Measurements from ENCODE around the gene SLC10A7.

Gene SLC10A7

DNA sequence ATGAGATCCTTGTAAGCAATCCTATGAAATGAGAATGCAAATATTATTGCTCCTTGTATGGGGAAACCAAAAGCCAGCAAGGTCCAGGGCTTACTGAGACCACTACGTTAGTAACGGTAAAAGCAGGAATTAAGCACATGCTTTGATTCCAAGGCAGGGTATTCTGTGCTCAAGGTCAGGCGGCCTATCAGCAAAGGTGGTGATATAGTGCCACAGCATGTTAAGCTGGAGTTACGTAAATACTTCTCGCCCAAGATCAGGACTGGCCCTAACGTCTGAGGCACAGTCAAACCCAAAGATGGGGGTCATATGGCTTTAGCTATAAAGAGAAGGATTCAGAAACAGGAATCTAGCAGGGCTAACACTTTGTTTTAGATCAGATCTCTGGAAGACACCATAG is 27.6 kb downstream of the SLC10A7 start:
- no peaks in the 10 kb centered on the region for H3K27me3 ChIP-seq (ENCODE audit: control insufficient read depth, insufficient read depth, low read length)
- no peak overlapping the region for H3K9ac ChIP-seq (ENCODE audit: low read length)
- H3K27ac ChIP-seq (ENCODE audit: low read length): no peak overlapping the region
- no peak overlapping the region for H3K4me3 ChIP-seq (ENCODE audit: low read length)
- H3K36me3 ChIP-seq (ENCODE audit: control insufficient read depth, low read depth, low read length): no peaks in the 10 kb centered on the region
- H3K4me1 ChIP-seq (ENCODE audit: control insufficient read depth, low read depth, low read length): no peaks in the 10 kb centered on the region
- H3K9me3 ChIP-seq (ENCODE audit: control insufficient read depth, low read depth, low read length): no peaks in the 10 kb centered on the region

GRCh38 chr4:146490106-146490505 is 31.6 kb downstream of the SLC10A7 start:
- no peaks in the 10 kb centered on the region for H3K36me3 ChIP-seq (ENCODE audit: control insufficient read depth, low read depth, low read length)
- no peak overlapping the region for H3K9ac ChIP-seq (ENCODE audit: low read length)
- no peak overlapping the region for H3K4me3 ChIP-seq (ENCODE audit: low read length)
- no peaks in the 10 kb centered on the region for H3K4me1 ChIP-seq (ENCODE audit: control insufficient read depth, low read depth, low read length)
- no peaks in the 10 kb centered on the region for H3K27me3 ChIP-seq (ENCODE audit: control insufficient read depth, insufficient read depth, low read length)
- no peaks in the 10 kb centered on the region for H3K9me3 ChIP-seq (ENCODE audit: control insufficient read depth, low read depth, low read length)
- H3K27ac ChIP-seq (ENCODE audit: low read length): no peak overlapping the region

DNA sequence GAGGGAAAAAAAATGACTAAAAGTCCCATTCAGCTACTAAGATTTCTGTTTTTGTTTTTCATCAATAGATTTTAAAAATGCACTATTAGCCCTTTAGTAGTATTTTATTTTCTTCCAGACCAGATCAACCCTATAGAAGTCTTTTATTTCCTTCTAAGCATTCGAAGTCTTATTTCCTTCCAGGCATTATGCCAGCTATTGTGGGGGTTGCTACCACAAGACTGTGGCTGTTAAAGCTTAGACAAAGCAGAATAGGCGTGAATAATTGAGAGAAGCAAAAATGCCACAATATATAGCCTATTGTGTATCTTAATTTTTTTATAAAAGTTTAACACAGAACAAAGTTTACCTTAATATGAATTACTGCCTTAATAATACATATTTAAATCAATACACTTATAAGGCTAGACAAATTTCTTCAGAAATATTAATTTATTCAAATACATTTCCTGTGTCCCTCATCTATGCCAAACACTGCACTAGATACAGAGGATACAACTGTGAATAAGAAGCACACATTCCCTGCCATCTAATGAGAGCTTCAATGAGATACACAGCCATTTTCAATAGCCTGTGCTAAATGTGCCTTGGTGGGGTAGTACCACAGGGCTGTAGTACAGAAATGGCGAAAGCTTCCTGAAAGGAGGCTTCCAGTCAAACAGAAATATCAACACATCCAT is 33.1 kb downstream of the SLC10A7 start:
- Histone ChIP-seq H3K27me3 (ENCODE audit: control insufficient read depth, insufficient read depth, low read length) (no peaks in the 10 kb centered on the region), H3K27ac (ENCODE audit: low read length) (no peak overlapping the region), H3K4me3 (ENCODE audit: low read length) (no peak overlapping the region), H3K36me3 (ENCODE audit: control insufficient read depth, low read depth, low read length) (no peaks in the 10 kb centered on the region), H3K4me1 (ENCODE audit: control insufficient read depth, low read depth, low read length) (no peaks in the 10 kb centered on the region), H3K9ac (ENCODE audit: low read length) (no peak overlapping the region), H3K9me3 (ENCODE audit: control insufficient read depth, low read depth, low read length) (no peaks in the 10 kb centered on the region)

GRCh38 chr4:146486565-146486964 is 35.2 kb downstream of the SLC10A7 start:
- no peaks in the 10 kb centered on the region for H3K4me1 ChIP-seq (ENCODE audit: control insufficient read depth, low read depth, low read length)
- H3K9ac ChIP-seq (ENCODE audit: low read length): no peak overlapping the region
- no peak overlapping the region for H3K4me3 ChIP-seq (ENCODE audit: low read length)
- H3K27me3 ChIP-seq (ENCODE audit: control insufficient read depth, insufficient read depth, low read length): no peaks in the 10 kb centered on the region
- H3K9me3 ChIP-seq (ENCODE audit: control insufficient read depth, low read depth, low read length): peaks cover 2% of the 10 kb centered on the region
- no peaks in the 10 kb centered on the region for H3K36me3 ChIP-seq (ENCODE audit: control insufficient read depth, low read depth, low read length)
- no peak overlapping the region for H3K27ac ChIP-seq (ENCODE audit: low read length)

- no peak overlapping the region for H3K4me3 ChIP-seq (ENCODE audit: low read length)
- H3K9me3 ChIP-seq (ENCODE audit: control insufficient read depth, low read depth, low read length): peaks cover 2% of the 10 kb centered on the region
- no peaks in the 10 kb centered on the region for H3K4me1 ChIP-seq (ENCODE audit: control insufficient read depth, low read depth, low read length)
- H3K36me3 ChIP-seq (ENCODE audit: control insufficient read depth, low read depth, low read length): no peaks in the 10 kb centered on the region
- no peak overlapping the region for H3K27ac ChIP-seq (ENCODE audit: low read length)
- no peak overlapping the region for H3K9ac ChIP-seq (ENCODE audit: low read length)
- H3K27me3 ChIP-seq (ENCODE audit: control insufficient read depth, insufficient read depth, low read length): no peaks in the 10 kb centered on the region
These were observed 35.8 kb downstream of the SLC10A7 start for GRCh38 chr4:146485968-146486367.

DNA sequence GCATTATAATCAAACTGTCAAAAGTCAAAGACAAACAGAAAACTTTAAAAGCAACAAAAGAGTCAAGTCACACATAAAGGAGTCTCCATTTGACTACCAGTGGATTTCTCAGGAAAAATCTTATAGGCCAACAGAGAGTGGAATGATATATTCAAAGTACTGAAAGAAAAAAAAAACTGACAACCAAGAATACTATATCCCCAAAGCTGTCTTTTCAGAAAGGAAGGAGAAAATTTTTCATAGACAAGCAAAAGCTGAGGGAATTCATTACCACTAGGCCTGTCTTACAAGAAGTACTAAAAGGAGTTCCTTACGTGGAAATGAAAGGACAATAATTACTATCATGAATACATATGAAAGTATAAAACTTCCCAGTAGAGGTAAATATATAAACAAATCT is 39.0 kb downstream of the SLC10A7 start:
- Histone ChIP-seq H3K4me3 (ENCODE audit: low read length) (no peak overlapping the region), H3K27me3 (ENCODE audit: control insufficient read depth, insufficient read depth, low read length) (no peaks in the 10 kb centered on the region), H3K36me3 (ENCODE audit: control insufficient read depth, low read depth, low read length) (no peaks in the 10 kb centered on the region), H3K4me1 (ENCODE audit: control insufficient read depth, low read depth, low read length) (no peaks in the 10 kb centered on the region), H3K9me3 (ENCODE audit: control insufficient read depth, low read depth, low read length) (peaks cover 2% of the 10 kb centered on the region), H3K27ac (ENCODE audit: low read length) (no peak overlapping the region), H3K9ac (ENCODE audit: low read length) (no peak overlapping the region)

DNA sequence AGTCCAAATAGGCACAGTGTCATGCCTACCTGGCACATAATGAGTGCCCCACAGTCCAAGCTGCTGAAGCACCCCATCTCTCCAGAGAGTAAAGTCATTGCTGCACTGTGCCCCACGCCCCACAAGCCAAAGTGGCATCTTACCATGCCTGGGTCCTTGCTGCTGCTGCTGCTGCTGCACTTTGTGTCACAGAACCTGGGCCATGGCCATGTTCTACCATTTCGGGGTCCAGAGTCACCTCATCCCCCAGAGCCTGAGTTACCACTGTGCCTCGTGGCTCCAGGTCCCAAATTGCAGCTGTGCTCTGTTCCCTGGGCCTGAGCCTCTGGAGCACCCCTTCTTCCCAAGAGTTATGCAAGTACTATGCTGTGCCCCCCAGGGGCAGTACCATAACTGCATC is 40.5 kb downstream of the SLC10A7 start:
- H3K9ac ChIP-seq (ENCODE audit: low read length): no peak overlapping the region
- no peak overlapping the region for H3K27ac ChIP-seq (ENCODE audit: low read length)
- H3K9me3 ChIP-seq (ENCODE audit: control insufficient read depth, low read depth, low read length): peaks cover 2% of the 10 kb centered on the region
- no peaks in the 10 kb centered on the region for H3K27me3 ChIP-seq (ENCODE audit: control insufficient read depth, insufficient read depth, low read length)
- no peak overlapping the region for H3K4me3 ChIP-seq (ENCODE audit: low read length)
- no peaks in the 10 kb centered on the region for H3K36me3 ChIP-seq (ENCODE audit: control insufficient read depth, low read depth, low read length)
- no peaks in the 10 kb centered on the region for H3K4me1 ChIP-seq (ENCODE audit: control insufficient read depth, low read depth, low read length)

- Histone ChIP-seq H3K4me1 (ENCODE audit: control insufficient read depth, low read depth, low read length) (peaks cover 2% of the 10 kb centered on the region), H3K27me3 (ENCODE audit: control insufficient read depth, insufficient read depth, low read length) (no peaks in the 10 kb centered on the region), H3K9me3 (ENCODE audit: control insufficient read depth, low read depth, low read length) (peaks cover under 1% of the 10 kb centered on the region), H3K9ac (ENCODE audit: low read length) (no peak overlapping the region), H3K36me3 (ENCODE audit: control insufficient read depth, low read depth, low read length) (no peaks in the 10 kb centered on the region), H3K27ac (ENCODE audit: low read length) (no peak overlapping the region), H3K4me3 (ENCODE audit: low read length) (no peak overlapping the region)
These were observed 43.7 kb downstream of the SLC10A7 start for GRCh38 chr4:146478009-146478408.

DNA sequence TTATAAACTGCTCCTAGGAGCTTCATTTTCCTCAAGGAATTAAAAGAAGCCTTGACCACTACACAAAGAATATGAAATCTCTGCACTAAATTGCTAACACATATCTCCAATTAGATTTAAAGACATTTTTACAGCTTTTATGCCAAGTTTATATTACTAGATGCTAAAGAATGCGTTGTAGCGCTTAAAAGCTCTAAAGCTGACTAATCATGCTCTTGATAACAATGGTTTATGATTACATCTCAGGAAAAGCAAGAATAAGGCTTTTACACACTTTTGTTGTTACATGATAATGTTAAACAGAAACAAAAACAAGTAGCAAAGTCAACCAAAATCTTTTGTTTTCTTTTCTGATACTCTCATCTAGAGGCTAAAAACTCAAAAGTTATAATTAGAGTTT is 44.7 kb downstream of the SLC10A7 start:
- Histone ChIP-seq H3K9ac (ENCODE audit: low read length) (no peak overlapping the region), H3K9me3 (ENCODE audit: control insufficient read depth, low read depth, low read length) (no peaks in the 10 kb centered on the region), H3K4me3 (ENCODE audit: low read length) (no peak overlapping the region), H3K27me3 (ENCODE audit: control insufficient read depth, insufficient read depth, low read length) (no peaks in the 10 kb centered on the region), H3K4me1 (ENCODE audit: control insufficient read depth, low read depth, low read length) (peaks cover 12% of the 10 kb centered on the region), H3K36me3 (ENCODE audit: control insufficient read depth, low read depth, low read length) (no peaks in the 10 kb centered on the region), H3K27ac (ENCODE audit: low read length) (no peak overlapping the region)

DNA sequence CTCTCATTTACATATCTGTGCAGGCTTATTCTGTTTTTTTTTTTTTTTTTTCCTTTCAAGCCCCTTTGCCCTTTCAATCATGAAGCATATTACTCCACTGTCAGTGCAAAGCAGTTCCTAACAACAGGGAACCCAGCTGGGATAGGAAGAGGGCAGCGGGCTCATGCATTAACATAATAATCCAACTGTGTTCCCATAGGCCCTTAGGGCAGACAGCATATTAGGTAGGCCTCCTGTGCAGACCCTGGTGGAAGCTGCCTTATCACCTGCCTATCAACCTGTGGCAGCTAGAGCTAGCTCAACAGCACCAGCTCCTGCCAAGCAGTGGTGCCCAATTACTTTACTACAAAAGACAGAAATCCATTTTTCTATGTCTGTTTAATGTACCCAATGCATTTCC is 49.3 kb downstream of the SLC10A7 start:
- H3K4me1 ChIP-seq (ENCODE audit: control insufficient read depth, low read depth, low read length): peaks cover 16% of the 10 kb centered on the region
- H3K9ac ChIP-seq (ENCODE audit: low read length): no peak overlapping the region
- H3K27me3 ChIP-seq (ENCODE audit: control insufficient read depth, insufficient read depth, low read length): no peaks in the 10 kb centered on the region
- H3K27ac ChIP-seq (ENCODE audit: low read length): no peak overlapping the region
- H3K9me3 ChIP-seq (ENCODE audit: control insufficient read depth, low read depth, low read length): no peaks in the 10 kb centered on the region
- no peaks in the 10 kb centered on the region for H3K36me3 ChIP-seq (ENCODE audit: control insufficient read depth, low read depth, low read length)
- H3K4me3 ChIP-seq (ENCODE audit: low read length): peak overlapping the region; percentile 13

DNA sequence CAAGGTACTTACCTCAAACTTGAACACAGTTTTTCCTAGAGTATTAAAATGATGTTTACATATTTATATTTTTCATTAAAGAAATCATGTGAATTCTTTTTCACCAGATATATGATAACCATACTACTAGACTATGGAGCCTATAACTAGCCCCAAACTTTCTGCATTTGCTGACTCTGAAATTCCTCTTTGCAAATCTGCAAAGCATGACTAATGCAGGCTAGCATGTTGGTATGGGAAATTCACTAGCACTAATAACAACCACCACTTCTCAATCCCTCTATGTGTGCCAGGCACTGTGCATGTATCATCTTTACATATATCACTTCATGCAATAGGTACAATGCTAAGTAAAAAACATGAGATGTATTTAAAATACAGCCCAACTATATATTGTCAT is 51.1 kb downstream of the SLC10A7 start:
- Histone ChIP-seq H3K27ac (ENCODE audit: low read length) (no peak overlapping the region), H3K36me3 (ENCODE audit: control insufficient read depth, low read depth, low read length) (no peaks in the 10 kb centered on the region), H3K4me3 (ENCODE audit: low read length) (no peak overlapping the region), H3K9ac (ENCODE audit: low read length) (no peak overlapping the region), H3K27me3 (ENCODE audit: control insufficient read depth, insufficient read depth, low read length) (no peaks in the 10 kb centered on the region), H3K4me1 (ENCODE audit: control insufficient read depth, low read depth, low read length) (peaks cover 16% of the 10 kb centered on the region), H3K9me3 (ENCODE audit: control insufficient read depth, low read depth, low read length) (no peaks in the 10 kb centered on the region)

DNA sequence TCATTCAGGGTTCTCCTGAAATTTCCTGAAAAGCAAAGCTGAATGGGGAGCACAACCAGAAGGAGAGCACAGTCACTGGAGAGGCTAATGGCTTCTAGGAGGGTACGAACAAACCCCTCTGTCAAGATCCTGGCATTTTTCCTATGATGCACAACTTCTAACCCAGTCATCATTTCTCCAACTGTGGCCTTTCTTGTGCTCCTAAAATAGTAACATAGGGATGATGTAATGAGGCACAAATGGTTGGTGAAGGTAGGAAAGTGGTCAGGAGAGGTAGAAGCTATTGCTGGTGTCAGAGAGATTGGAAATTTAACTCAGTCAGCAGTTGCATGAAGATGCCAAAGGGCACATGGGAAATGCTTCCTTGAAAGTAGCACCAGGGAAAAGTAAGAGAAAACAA is 52.7 kb downstream of the SLC10A7 start:
- H3K27me3 ChIP-seq (ENCODE audit: control insufficient read depth, insufficient read depth, low read length): no peaks in the 10 kb centered on the region
- no peaks in the 10 kb centered on the region for H3K9me3 ChIP-seq (ENCODE audit: control insufficient read depth, low read depth, low read length)
- no peaks in the 10 kb centered on the region for H3K36me3 ChIP-seq (ENCODE audit: control insufficient read depth, low read depth, low read length)
- H3K4me1 ChIP-seq (ENCODE audit: control insufficient read depth, low read depth, low read length): peaks cover 16% of the 10 kb centered on the region
- no peak overlapping the region for H3K9ac ChIP-seq (ENCODE audit: low read length)
- no peak overlapping the region for H3K27ac ChIP-seq (ENCODE audit: low read length)
- H3K4me3 ChIP-seq (ENCODE audit: low read length): no peak overlapping the region
